Sigmoid colon (tissue), 3 donors: ENCODE results near the gene KRTAP19-6.

ENCODE experiments used
- CTCF ChIP-seq, 4 experiments: fragments of 450-650 bp in 3 of 4; fragments of 200-600 bp in 1 of 4; IDR thresholded peaks; one replicate each; pipeline ENCODE4 v1.5.1; 2016 to 2019; ENCODE audit warnings: antibody characterized with exemption in 4 of 4, mild to moderate bottlenecking in 3 of 4, moderate library complexity in 2 of 4
- POLR2A ChIP-seq, 2 donors: fragments of 450-650 bp; IDR thresholded peaks; one replicate each; pipeline ENCODE4 v1.6.1; 2016; ENCODE audit warnings: antibody characterized with exemption in 2 of 2, mild to moderate bottlenecking in 2 of 2, moderate library complexity in 2 of 2

GRCh38 chr21:30502041-30502440, 39.6 kb downstream of the KRTAP19-6 start, which contains the start of gene KRTAP19-5:
- TF ChIP-seq CTCF (IDR thresholded peaks at IDR 0.05) (no peak), POLR2A (IDR thresholded peaks at IDR 0.05) (no peak)
